ENCODE data around the gene ODAM.

The ODAM gene

GRCh38 chr4:70243091-70243490, 47.6 kb downstream of the ODAM start:
- no peaks in the 10 kb centered on the region for H3K36me3 Mint-ChIP-seq
- DNase-seq (ENCODE audit: low spot score in 2 of 2) (no peak), ATAC-seq (ENCODE audit: low read depth) (no peak)
- H3K4me3 Mint-ChIP-seq: no peak overlapping the region
- H3K27me3 Mint-ChIP-seq: no peaks in the 10 kb centered on the region
- no peak overlapping the region for H3K27ac Mint-ChIP-seq
- H3K4me1 Mint-ChIP-seq: no peaks in the 10 kb centered on the region
- H3K9me3 Mint-ChIP-seq: no peaks in the 10 kb centered on the region

GRCh38 chr4:70251250-70251944, 55.9 kb downstream of the ODAM start:
- DNase-seq (ENCODE audit: low spot score in 2 of 2) (no peak), ATAC-seq (ENCODE audit: low read depth) (no peak)
- Mint-ChIP-seq H3K9me3 (peaks cover 3% of the 10 kb centered on the region), H3K27ac (no peak overlapping the region), H3K4me3 (no peak overlapping the region), H3K4me1 (no peaks in the 10 kb centered on the region), H3K36me3 (no peaks in the 10 kb centered on the region), H3K27me3 (no peaks in the 10 kb centered on the region)

GRCh38 chr4:70251945-70252277, 56.4 kb downstream of the ODAM start:
- Mint-ChIP-seq H3K36me3 (no peaks in the 10 kb centered on the region), H3K27ac (no peak overlapping the region), H3K27me3 (no peaks in the 10 kb centered on the region), H3K9me3 (peaks cover 3% of the 10 kb centered on the region), H3K4me3 (no peak overlapping the region), H3K4me1 (no peaks in the 10 kb centered on the region)
- ATAC-seq (ENCODE audit: low read depth): no peak
- no peak for DNase-seq (ENCODE audit: low spot score in 2 of 2)
